IMR-90 (cell line): ENCODE results near the gene RSRC2. TPM values are rescaled to one million over a fixed set of nuclear protein-coding genes. Genes with fewer than 3 reads are reported as not detected.

Experiments used
- ATAC-seq: fragments of 200-7000 bp; cut with Tn5 transposase; 2 replicates; pipeline ENCODE4 v1.9.1; 2020; ENCODE audit warnings: low read depth, mild to moderate bottlenecking, moderate library complexity
- BruUV-seq: library from RNA; stranded (reverse); fragments of 400-500 nt; replicated peaks from 2 replicates; lab custom pipeline; 2021; lab: Mats Ljungman, UMichigan
- CTCF ChIA-PET: fragments of 300-600 bp; formaldehyde crosslinking; extraction: SDS; loops from one replicate; lab custom pipeline; 2021; ENCODE audit warnings: antibody characterized with exemption; lab: Yijun Ruan, JAX
- POLR2A ChIA-PET: fragments of 300-600 bp; sonication (Branson Sonifier 250); formaldehyde crosslinking; loops from one replicate; lab custom pipeline; 2022; ENCODE audit warnings: antibody characterized with exemption; ENCODE audit not compliant: unreplicated experiment; lab: Charles Lee
- DNase-seq: peaks from one replicate; pipeline ENCODE4 v3.0.0; 2013
- H2AFZ ChIP-seq: replicated peaks from 2 replicates; pipeline ENCODE3; 2013; ENCODE audit warnings: low read length, mild to moderate bottlenecking; ENCODE audit not compliant: poor library complexity
- H2AK5ac ChIP-seq: 2 replicates; pipeline ENCODE4 v1.6.1; 2013; ENCODE audit warnings: low read depth, low read length, inconsistent platforms
- H2AK9ac ChIP-seq: replicated peaks from 2 replicates; pipeline ENCODE3; 2013; ENCODE audit warnings: mild to moderate bottlenecking, low read depth, low read length, moderate library complexity; ENCODE audit not compliant: poor library complexity
- H2BK120ac ChIP-seq: 2 replicates; pipeline ENCODE4 v1.6.1; 2013; ENCODE audit warnings: low read depth, low read length, inconsistent platforms
- H2BK15ac ChIP-seq: 3 replicates; pipeline ENCODE4 v1.6.1; 2013; ENCODE audit warnings: low read depth, low read length, inconsistent platforms
- H2BK20ac ChIP-seq: 2 replicates; pipeline ENCODE4 v1.6.1; 2013; ENCODE audit warnings: low read depth, mild to moderate bottlenecking, inconsistent platforms, low read length, moderate library complexity
- H2BK5ac ChIP-seq: 2 replicates; pipeline ENCODE4 v1.6.1; 2013; ENCODE audit warnings: mild to moderate bottlenecking, low read depth, low read length, inconsistent platforms; ENCODE audit not compliant: poor library complexity, severe bottlenecking
- H3K14ac ChIP-seq: replicated peaks from 2 replicates; pipeline ENCODE4 v1.6.1; 2013; ENCODE audit warnings: low read depth, low read length, inconsistent platforms
- H3K18ac ChIP-seq: 2 replicates; pipeline ENCODE4 v1.6.1; 2013; ENCODE audit warnings: low read depth, low read length, control low read depth
- H3K23ac ChIP-seq: 2 replicates; pipeline ENCODE4 v1.6.1; 2013; ENCODE audit warnings: low read depth, low read length, inconsistent platforms
- H3K27ac ChIP-seq: 2 replicates; pipeline ENCODE4 v1.5.1; 2013; ENCODE audit warnings: mild to moderate bottlenecking, control low read depth, low read length; ENCODE audit not compliant: insufficient read depth
- H3K27me3 ChIP-seq: 2 replicates; pipeline ENCODE4 v1.6.1; 2013; ENCODE audit warnings: low read length; ENCODE audit not compliant: control insufficient read depth, insufficient read depth
- H3K36me3 ChIP-seq: 2 replicates; pipeline ENCODE4 v1.6.1; 2013; ENCODE audit warnings: low read length, mixed read lengths; ENCODE audit not compliant: control insufficient read depth, insufficient read depth
- H3K4ac ChIP-seq: 2 replicates; pipeline ENCODE4 v1.6.1; 2013; ENCODE audit warnings: low read depth, low read length, inconsistent platforms
- H3K4me1 ChIP-seq: 2 replicates; pipeline ENCODE4 v1.6.1; 2013; ENCODE audit warnings: low read length, mixed read lengths; ENCODE audit not compliant: control insufficient read depth, insufficient read depth
- H3K4me2 ChIP-seq: 2 replicates; pipeline ENCODE4 v1.6.1; 2013; ENCODE audit warnings: low read depth, mild to moderate bottlenecking, control low read depth, low read length, moderate library complexity
- H3K4me3 ChIP-seq: 2 replicates; pipeline ENCODE4 v1.5.1; 2013; ENCODE audit warnings: low read depth, mild to moderate bottlenecking, control low read depth, low read length, moderate library complexity; ENCODE audit not compliant: insufficient read depth
- H3K56ac ChIP-seq: 2 replicates; pipeline ENCODE4 v1.6.1; 2013; ENCODE audit warnings: low read length, inconsistent platforms; ENCODE audit not compliant: insufficient read depth; ENCODE audit errors: extremely low read depth
- H3K79me1 ChIP-seq, 2 experiments: 2 replicates each; pipeline ENCODE4 v1.6.1; 2013; ENCODE audit warnings: low read length in 2 of 2, inconsistent platforms in 1 of 2, low read depth in 1 of 2
- H3K9ac ChIP-seq: 2 replicates; pipeline ENCODE4 v1.6.1; 2013; ENCODE audit warnings: low read depth, low read length, control low read depth
- H3K9me1 ChIP-seq: 2 replicates; pipeline ENCODE4 v1.6.1; 2013; ENCODE audit warnings: low read length, inconsistent platforms; ENCODE audit not compliant: insufficient read depth
- H3K9me3 ChIP-seq: 2 replicates; pipeline ENCODE4 v1.6.1; 2013; ENCODE audit warnings: low read length; ENCODE audit not compliant: control insufficient read depth, insufficient read depth
- H4K20me1 ChIP-seq: 2 replicates; pipeline ENCODE4 v1.6.1; 2013; ENCODE audit warnings: low read length, inconsistent platforms; ENCODE audit not compliant: insufficient read depth
- H4K5ac ChIP-seq: 2 replicates; pipeline ENCODE4 v1.6.1; 2013; ENCODE audit warnings: mild to moderate bottlenecking, low read depth, low read length, control low read depth
- H4K8ac ChIP-seq, 2 experiments: 2 replicates each; pipeline ENCODE4 v1.6.1; 2013; ENCODE audit warnings: low read depth in 2 of 2, low read length in 2 of 2, control low read depth in 1 of 2, inconsistent platforms in 1 of 2
- H4K91ac ChIP-seq: 2 replicates; pipeline ENCODE4 v1.6.1; 2013; ENCODE audit warnings: low read depth, low read length, inconsistent platforms; ENCODE audit not compliant: insufficient read depth
- CEBPB ChIP-seq: IDR thresholded peaks from 2 replicates; pipeline ENCODE4 v1.6.1; 2012; ENCODE audit warnings: low read depth, low read length, improper control_type of control experiment
- RAD21 ChIP-seq: IDR thresholded peaks from 2 replicates; pipeline ENCODE4 v1.6.1; 2012; ENCODE audit warnings: low read length, improper control_type of control experiment
- WGBS, 2 experiments: methylation state at CpG; one replicate each; pipeline versions ENCODE4 v1.1.5 to v1.1.7; 2013; ENCODE audit warnings: missing lambda C conversion rate in 2 of 2; ENCODE audit not compliant: insufficient read length in 1 of 2; ENCODE audit errors: extremely low coverage in 2 of 2; 5-methylcytosine and 5-hydroxymethylcytosine counted together
- dilution Hi-C: fragments of 300-500 bp; cut with HindIII; formaldehyde crosslinking; loops from one replicate; pipeline ENCODE4 v1.14.3; 2018; ENCODE audit warnings: low sequenced_read_pairs; ENCODE audit not compliant: unreplicated experiment
- in situ Hi-C: fragments of 300-500 bp; cut with MboI; formaldehyde crosslinking; loops from 3 replicates; pipeline ENCODE4 v1.14.3; 2019; ENCODE audit warnings: low sequenced_read_pairs, inconsistent platforms, mixed read lengths
- intact Hi-C: fragments of 100-400 bp; cut with micrococcal nuclease; formaldehyde crosslinking; loops from 2 replicates; pipeline ENCODE4 v1.10.0; 2022
- polyA plus RNA-seq, 3 experiments: library from polyadenylated mRNA; depleted of rRNA; stranded (reverse); fragments of >200 nt; gene quantifications; 2 replicates each; pipeline ENCODE4 v1.2.3, GENCODE V29; 2012; ENCODE audit warnings: low replicate concordance in 1 of 3
- total RNA-seq: library from RNA; depleted of rRNA; stranded (reverse); fragments of >200 nt; gene quantifications from 2 replicates; pipeline ENCODE4 v1.2.3, GENCODE V29; 2012

RSRC2 gene
- total and polyA plus RNA-seq, 2 of the 4 experiments (the other 2 are of a cell fraction), result 18.6 to 31.5 TPM

GRCh38 chr12:122528582-122528981 lies 1.8 kb upstream of the RSRC2 start:
- TF ChIP-seq RAD21, result no peak
- TF ChIP-seq CEBPB, result peak; percentile 68
- Histone ChIP-seq H4K5ac (no peak overlapping the region), H3K9ac (no peak overlapping the region), H4K20me1 (peaks cover 23% of the 10 kb centered on the region), H3K4ac (no peak overlapping the region), H2BK20ac (no peak overlapping the region), H2AK9ac (no peak overlapping the region), H3K23ac (no peak overlapping the region), H3K27me3 (no peaks in the 10 kb centered on the region), H3K4me3 (no peak overlapping the region), H3K56ac (no peak overlapping the region; the same call in 1 of the 2 replicates), H3K36me3 (no peaks in the 10 kb centered on the region; the same call in 1 of the 2 replicates), H3K18ac (no peak overlapping the region), H3K9me3 (no peaks in the 10 kb centered on the region), H4K91ac (no peak overlapping the region), H2AFZ (no peak overlapping the region), H4K8ac (no peak overlapping the region), H3K14ac (no peak overlapping the region), H3K9me1 (no peaks in the 10 kb centered on the region), H2BK5ac (no peak overlapping the region), H3K4me1 (no peaks in the 10 kb centered on the region; the same call in 1 of the 2 replicates), H3K4me2 (no peak overlapping the region), H3K27ac (no peak overlapping the region), H2BK120ac (no peak overlapping the region), H3K79me1 (peaks cover 25 to 34% of the 10 kb centered on the region in 2 experiments), H2AK5ac (no peak overlapping the region), H2BK15ac (no peak overlapping the region)
- BruUV-seq, result no TSS peak
- dilution Hi-C loops, result no loop called here
- DNase-seq, result no peak
- intact Hi-C loops, result no loop called here
- CTCF ChIA-PET, result no interaction called here
- no CpG with 5 or more reads among the region's 7 CpGs for WGBS, 2 experiments
- POLR2A ChIA-PET, result no interaction called here
- no peak for ATAC-seq
- in situ Hi-C loops, result no loop called here
